HG02852 (cell line): Measurements from ENCODE around the gene COQ8B.
"Not testable (repeated sequence)": the region's sequence is repeated elsewhere in the genome, so short reads cannot be mapped to it uniquely, and the experiment has no call there.

ENCODE experiments used
- ATAC-seq: cut with Tn5 transposase; IDR thresholded peaks from one replicate; pipeline ENCODE4 v1.9.1; 2021; ENCODE audit warnings: mild to moderate bottlenecking, moderate library complexity; ENCODE audit not compliant: unreplicated experiment

The COQ8B gene

DNA sequence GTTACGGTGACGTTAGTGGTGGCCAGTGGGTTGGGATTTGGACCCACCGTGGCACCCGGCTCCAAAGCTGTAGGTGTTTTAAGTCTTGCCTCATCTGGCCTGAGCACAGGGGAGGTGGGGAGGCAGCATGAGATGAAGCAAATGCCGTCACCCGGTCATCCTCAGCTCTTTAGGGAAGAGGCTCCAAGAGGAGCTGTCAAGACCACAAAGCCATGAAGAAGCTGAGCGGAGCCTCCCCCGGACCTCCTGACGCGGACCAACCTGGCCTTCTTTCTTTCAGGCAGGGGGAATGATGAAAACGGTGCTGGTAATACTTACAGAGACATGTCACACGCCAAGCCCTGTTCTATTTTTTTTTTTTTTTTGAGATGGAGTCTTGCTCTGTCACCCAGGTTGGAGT, 26.2 kb upstream of the COQ8B start:
- no peak for ATAC-seq

DNA sequence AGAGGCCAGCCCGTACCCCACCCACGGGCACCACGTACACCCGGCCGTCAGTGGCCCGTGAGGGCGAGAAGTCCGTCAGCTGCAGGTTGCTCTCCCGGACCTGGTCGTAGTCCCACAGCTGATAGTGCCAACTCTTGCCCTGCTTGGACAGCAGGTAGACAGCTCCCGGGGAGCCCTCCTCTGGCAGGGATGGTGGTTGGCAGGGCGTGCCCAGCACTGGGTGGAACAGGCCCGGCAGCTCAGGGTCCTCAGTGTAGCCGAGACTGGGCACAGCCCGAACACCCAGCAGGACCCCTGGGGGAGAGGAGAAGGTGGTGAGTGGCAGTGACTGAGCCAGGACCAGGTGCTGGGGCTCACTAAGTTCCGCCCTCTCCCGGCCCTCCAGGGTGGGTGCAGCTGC, 25.8 kb upstream of the COQ8B start:
- ATAC-seq = no peak

DNA sequence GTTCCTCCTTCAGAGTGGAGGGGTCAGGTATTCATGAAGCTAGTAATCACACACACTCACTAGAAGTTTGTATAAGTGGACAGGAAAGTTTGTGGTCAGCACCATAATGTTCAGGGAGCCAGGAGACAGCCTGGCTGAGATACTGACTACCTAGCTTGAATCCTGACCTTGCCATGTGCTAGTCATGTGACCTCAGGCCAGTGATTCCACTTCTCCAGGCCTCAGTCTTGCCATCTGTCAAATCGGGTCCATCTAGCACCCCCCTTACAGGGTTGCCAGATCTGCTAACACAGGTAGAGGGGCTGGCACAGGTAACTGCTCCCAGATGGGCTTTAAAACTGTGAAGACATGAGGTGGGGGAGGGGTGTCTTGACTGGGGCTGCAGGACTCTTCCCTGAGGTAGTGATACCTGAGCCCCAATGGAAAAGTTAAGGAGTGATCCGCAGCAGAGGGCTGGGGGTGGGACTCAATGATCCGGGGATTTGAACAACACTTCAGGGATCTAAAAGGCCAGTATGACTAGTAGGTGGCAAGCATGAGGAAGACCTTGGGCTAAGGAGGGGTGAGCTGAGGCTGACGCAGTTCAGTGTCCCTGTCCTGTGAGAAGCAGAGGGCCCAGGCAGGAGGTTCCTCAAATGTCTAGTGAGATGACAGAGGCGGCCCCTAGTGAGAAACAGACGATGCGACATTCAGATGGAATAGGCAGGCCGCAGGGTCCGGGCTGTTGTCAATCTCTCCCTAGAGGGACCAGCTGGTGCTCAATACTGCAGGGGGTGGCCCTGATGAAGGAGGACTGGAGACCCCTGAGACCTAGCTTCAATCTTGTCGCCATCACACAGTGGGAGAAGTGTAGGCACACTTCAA, 25.1 kb upstream of the COQ8B start:
- ATAC-seq = no peak

DNA sequence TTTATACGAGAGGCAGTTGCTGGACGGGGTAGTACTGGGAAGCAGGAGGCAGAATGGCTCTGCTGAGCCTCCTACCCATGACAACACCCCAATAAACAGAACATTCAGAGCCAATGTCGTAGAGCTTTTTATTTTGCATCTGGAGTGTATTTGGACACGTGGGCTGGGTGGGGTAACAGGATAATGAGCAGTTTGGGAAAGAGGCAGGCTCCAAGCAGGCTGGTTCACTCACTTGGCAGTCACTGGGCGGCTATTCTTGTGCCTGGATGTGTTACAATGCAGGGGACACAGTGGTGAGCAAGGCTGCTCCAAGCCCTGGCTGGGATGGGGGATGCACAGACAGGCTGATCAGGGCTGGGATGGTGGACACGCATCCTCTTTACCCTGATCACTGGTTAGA, 24.1 kb upstream of the COQ8B start:
- no peak for ATAC-seq

DNA sequence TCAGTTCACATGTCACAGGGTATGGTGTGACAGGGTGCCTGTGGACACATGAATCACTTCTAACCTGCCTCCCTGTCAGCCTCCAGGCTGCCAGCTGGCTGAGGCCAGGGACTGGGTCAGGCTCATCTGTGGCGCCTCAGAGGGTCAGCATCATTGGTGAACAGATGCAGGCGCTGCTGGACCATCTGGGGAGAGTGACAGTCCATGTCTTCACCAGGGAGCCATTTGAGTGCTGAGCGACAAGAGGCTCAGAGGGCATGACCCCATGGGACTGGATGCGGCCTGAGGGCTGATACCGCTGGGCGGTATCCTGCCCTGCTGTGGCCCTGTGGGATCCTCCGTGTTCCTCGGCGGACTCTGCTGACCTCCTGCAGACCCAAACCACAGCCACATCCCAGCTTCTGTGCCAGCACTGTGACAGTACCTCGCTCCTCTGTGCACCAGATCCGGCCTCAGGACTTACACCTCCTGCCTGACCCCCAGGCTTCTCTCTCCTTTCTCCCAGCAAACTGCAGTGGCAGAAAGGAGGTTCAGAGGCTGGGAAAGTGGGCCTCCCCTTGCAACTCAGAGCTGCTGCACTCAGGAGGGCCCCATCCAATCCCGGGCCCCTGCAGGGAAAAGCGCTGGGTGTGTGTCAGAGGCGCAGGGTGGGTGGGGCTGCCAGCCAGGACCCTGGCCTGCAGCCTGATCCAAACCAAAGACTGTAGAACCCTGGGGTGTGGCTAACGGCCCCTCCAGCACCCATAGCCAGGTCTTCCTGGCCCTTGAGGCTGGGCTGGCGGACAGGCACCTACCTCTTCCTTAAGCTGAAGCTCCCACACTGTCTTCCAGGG, 23.4 kb upstream of the COQ8B start:
- ATAC-seq = no peak

DNA sequence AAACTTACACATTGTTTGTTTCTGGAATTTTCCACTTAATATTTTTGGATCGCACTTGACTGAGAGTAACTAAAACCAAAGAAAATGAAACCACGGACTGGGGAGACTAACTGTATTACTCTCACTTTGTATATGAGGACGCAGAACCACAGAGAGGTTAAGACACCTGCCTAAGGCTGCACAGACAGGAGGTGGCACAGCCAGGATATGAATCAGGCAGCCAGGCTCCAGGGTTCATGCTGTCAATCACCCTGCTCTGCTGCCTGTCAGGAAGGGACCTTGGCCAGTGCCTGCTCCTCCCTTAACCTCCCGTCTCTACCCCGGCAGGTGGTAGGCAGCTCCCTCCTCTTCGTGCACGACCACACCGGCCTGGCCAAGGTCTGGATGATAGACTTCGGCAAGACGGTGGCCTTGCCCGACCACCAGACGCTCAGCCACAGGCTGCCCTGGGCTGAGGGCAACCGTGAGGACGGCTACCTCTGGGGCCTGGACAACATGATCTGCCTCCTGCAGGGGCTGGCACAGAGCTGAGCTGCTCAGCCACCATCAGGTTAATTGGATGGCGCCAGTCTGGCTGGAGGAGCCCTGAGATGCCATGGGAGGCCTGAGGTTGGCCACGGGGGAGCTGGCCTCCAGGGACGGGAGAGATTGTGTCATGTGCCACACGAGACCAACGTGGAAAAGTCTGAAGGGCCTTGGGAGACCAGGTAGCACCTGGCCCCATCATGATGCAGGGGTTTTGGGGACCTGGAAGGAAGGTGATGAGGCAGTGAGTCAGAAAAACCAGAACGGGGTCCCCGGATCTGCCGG, 22.5 kb upstream of the COQ8B start:
- no peak for ATAC-seq

DNA sequence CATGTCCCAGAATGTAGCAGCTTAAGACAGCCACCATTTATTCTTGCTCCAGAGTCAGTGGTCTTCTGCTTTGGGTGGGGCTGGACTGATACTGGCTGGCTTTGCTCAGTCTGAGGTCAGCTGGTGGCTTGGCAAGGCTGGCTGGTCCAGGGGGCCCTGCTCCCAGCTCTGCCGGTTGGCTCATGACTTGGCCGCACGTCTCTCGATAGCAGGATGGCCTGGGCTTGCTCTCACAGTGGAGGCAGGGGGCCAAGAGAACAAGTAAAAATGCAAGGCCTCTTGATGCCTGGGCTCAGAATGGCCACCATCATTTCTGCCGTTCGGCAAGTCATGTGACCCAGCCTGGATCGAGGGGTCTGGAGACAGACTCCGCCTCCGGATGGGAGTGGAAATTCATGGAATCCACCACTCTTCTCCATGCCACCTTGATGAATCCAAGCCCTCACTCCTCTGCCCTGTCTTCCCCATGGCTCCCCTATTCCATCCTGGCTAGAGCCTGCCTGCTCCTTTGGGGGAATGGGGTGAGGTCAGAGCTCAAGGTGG, 20.5 kb upstream of the COQ8B start:
- no peak for ATAC-seq

DNA sequence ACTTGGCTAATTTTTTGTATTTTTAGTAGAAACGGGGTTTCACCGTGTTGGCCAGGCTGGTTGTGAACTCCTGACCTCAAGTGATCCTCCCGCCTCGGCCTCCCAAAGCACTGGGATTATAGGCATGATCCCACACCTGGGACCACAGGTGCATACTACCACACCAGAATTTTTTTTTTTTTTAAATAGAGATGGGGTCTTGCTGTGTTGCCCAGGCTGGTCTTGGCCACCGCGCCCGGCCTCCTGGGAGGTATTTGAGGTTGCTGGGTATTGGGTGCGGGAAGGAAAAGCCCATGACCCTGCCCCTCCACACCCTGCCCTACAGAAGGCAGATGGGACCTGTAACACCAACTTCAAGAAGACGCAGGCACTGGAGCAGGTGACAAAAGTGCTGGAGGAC, 20.0 kb upstream of the COQ8B start:
- no peak for ATAC-seq

DNA sequence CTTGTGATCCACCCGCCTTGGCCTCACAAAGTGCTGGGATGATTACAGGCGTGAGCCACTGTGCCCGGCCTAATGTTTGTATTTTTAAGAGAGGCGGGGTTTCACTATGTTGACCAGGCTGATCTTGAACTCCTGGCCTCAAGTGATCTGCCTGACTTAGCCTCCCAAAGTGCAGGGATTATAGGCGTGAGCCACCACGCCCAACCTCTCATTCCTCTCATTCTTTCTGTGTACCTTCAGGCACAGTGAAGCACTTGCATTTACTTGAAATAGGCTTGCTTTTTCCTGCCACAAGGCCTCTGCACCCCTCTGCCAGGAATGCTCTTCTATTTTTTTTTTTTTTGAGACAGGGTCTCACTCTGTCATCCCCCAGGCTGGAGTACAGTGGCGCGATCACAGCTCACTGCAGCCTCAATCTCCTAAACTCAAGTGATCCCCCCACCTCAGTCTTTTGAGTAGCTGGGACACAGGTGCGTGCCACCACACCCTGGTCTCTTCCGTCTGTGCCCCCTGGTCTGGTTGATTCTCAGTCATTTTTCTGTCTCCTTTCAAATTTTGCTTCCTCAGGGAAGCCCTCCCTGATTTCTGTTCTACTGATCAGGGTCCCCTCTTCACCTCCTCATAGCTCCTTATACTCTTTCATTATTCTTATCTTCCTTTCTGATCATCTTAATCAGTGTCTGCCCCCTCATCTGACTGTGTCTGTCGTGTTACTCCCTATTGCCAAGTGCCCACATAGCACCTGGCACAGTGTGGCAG, 18.5 kb upstream of the COQ8B start:
- ATAC-seq = no peak

DNA sequence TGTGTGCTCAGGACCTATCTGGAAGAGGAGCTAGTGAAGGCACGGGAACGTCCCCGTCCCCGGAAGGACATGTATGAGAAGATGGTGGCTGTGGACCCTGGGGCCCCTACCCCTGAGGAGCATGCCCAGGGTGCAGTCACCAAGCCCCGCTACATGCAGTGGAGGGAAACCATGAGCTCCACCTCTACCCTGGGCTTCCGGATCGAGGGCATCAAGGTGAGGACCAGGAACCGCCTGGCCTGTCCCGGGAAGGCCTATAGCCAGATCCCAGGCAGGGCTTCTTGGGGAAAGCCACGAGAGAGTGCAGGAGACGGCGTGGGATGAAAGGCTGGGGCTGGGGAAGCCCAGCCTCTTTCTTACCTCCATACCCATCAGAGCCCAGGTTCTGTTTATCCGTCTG, 16.5 kb upstream of the COQ8B start:
- no peak for ATAC-seq

DNA sequence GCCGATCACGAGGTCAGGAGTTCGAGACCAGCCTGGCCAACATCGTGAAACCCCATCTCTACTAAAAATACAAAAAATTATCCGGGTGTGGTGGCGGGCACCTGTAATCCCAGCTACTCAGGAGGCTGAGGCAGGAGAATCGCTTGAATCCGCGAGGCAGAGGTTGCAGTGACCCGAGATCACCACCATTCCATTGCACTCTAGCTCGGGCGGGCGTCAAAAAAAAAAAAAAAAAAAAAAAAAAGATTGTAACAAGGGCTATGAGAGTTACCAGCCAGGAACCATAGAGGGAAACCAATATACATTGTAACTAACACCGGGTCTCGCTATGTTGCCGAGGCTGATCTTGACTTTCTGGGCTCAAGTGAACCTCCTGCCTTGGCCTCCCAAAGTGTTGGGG, 15.6 kb upstream of the COQ8B start:
- not testable (repeated sequence) for ATAC-seq

DNA sequence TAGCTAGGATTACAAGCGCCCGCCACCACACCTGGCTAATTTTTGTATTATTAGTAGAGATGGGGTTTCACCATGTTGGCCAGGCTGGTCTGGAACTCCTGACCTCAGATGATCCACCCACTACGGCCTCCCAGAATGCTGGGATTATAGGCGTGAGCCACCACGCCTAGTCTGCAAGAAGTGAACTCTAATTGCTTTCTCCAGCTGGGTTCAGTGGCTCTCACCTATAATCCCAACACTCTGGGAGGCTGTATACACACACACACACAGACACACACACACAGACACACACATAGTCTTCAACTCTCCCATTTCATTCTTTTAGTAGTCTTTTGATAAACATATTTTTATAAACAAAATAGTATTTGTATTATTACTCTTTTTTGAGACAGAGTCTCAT, 13.4 kb upstream of the COQ8B start:
- not testable (repeated sequence) for ATAC-seq

DNA sequence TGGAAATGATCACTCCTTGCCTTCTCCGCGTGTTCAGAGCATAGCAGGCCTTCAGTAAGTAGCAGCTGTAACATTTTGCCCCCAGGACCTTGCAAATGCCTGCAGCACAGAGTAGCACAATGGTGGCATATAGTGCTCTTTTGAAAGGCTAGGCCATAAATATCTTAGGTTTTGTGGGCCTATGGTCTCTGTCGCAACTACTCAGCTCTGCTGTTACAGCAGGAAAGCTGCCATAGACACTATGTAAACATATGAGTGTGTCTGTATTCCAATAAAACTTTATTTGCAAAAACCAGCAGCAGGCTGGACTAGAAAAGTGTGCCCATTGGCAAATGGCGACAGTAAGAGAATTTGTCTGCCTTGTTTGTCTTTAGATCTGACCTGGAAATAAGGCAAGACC, 9.6 kb upstream of the COQ8B start:
- no peak for ATAC-seq

DNA sequence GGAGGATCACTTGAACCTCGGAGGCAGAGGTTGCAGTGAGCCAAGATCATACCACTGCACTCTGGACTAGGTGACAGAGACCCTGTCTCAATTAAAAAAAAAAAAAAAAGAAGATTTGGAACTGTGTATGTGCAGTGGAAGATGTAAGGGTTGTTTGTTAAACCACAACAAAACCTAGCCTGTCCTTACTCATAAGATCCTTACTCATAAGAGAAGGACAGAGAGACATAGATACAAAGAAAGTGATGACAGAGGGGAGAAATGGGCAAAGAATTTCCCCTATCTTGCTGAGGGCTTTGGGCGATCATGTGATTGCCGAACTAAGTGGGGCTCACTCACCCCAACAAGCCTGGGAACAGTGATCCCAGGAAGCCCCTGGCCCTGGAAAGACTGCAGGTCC, 8.2 kb upstream of the COQ8B start:
- ATAC-seq = no peak

DNA sequence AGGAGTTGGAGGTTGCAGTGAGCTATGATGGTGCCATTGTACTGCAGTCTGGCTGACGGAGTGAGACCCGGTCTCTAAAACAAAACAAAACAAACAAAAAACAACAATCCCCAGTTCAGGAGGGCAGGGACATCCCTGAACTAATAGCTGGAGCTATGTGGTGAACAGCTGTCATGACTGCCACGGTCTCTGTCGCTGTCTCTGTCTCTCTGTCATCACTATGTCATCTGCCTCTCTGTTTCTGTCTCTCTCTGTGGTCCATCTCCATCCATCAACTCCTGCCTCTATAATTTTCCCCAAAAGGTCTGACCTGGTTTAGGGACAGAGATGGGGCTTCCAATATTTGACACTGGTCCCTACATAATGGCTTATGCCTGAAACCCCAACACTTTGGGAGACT, 7.6 kb upstream of the COQ8B start:
- ATAC-seq = no peak

DNA sequence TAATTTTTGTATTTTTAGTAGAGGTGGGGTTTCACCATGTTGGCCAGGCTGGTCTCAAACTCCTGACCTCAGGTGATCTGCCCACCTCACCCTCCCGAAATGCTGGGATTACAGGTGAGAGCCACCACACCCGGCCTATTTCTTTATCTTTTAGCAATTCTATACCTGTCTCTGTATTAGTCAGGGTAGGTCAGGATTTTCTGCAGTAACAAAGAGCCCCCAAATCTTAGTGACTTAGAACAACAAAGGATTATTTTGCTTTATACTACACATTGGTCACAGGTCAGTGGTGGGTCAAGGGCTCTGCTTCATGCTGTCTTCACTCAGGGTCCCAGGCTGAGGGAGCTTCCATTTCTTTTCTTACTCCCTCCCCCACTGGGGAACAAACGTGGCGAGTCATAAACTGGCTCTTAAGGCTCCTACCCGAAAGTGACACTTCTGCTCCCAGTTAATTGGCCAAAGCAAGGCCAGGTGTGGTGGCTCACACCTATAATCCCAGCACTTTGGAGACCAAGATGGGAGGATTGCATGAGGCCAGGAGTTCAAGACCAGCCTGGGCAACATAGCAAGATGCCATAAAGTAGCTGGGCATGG, 7.1 kb upstream of the COQ8B start:
- no peak for ATAC-seq

DNA sequence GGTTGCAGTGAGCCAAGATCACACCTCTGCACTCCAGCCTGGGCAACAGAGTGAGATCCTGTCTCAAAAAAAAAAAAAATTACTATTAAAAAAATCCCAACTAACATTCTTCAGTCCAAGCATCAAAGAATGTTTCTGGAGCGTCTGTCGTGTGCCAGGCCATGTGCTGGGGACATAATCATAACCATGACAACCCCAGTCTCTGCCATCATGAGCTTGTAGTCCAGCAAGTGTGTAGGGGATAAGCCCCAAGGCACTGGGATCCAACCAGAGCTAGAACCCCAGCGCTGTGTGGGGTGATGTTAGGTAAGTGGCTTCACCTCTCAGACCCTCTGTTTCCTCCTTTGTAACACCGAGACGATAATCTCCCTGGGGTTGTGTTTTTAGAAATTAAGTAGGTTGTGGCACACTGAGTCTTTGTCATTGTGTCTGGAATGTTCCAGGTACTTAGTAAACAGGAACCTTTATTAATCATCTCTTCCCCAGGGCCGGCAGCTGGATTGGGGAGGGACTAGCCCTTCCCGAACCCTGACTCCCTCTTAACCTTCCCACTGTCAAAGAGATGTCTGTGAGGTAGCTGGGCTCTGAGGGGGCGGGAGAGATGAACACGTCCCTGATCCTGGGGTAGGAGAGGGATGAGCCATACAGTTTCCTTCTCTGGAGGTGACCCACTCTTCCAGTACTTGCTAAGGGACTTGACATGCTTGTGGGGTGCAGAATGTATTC, 5.4 kb upstream of the COQ8B start:
- no peak for ATAC-seq

DNA sequence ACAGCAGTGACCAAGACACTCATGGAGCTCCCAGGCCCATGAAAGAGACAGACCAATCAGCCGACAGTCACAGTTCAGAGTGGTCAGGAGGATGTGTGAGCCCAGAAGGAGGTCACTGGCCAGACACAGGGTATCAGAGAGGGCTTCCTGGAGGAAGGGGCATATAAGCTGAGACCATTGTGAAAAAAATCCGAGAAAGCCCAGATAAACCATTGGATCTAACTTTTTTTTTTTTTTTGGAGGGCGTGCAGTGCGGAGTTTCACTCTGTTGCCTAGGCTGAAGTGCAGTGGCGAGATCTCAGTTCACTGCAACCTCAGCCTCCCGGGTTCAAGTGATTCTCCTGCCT, 4.4 kb upstream of the COQ8B start:
- no peak for ATAC-seq

DNA sequence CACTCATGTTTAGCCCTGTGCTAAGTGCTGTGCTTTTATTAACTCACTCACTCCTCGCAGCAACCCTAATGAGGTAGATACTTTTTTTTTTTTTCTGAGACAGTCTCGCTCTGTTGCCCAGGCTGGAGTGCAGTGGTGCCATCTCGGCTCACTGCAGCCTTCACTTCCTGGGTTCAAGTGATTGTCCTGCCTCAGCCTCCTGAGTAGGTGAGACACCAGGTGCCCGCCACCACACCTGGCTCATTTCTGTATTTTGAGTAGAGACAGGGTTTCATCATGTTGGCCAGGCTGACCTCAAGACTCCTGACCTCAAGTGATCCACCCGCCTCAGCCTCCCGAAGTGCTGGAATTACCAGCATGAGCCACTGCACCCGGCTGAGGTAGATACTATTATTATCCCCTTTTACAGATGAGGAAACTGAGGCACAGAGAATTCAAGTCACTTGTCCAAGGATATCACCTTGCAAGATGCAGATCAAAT, 2.8 kb upstream of the COQ8B start:
- ATAC-seq = no peak
